Heart left ventricle (tissue), 16 donors: Measurements from ENCODE around the gene DMXL2. TPM values are rescaled to one million over a fixed set of nuclear protein-coding genes. Genes with fewer than 3 reads are reported as not detected.

Source experiments
- ATAC-seq, 4 donors: fragments of 200-7000 bp; cut with Tn5 transposase; one replicate each; pipeline ENCODE4 v1.9.1; 2020 to 2022; ENCODE audit warnings: moderate library complexity in 4 of 4, mild to moderate bottlenecking in 3 of 4, moderate number of reproducible peaks in 1 of 4
- DNase-seq, 5 donors: peaks; one replicate each; pipeline ENCODE4 v3.0.0-alpha.2; 2020
- H3K27ac ChIP-seq, 12 donors: fragments of 200-600 bp; sonication (generic) in 4 of 12; one replicate each; pipeline versions ENCODE4 v1.5.0 to v1.8.0; 2016 to 2022; ENCODE audit warnings: mild to moderate bottlenecking in 2 of 12
- H3K27me3 ChIP-seq, 9 donors: fragments of 200-600 bp; sonication (generic) in 2 of 9; one replicate each; pipeline versions ENCODE4 v1.5.1 to v1.8.0; 2016 to 2022; ENCODE audit warnings: mild to moderate bottlenecking in 3 of 9
- H3K36me3 ChIP-seq, 9 donors: fragments of 200-600 bp; sonication (generic) in 2 of 9; one replicate each; pipeline versions ENCODE4 v1.5.0 to v1.8.0; 2018 to 2022; ENCODE audit warnings: mild to moderate bottlenecking in 2 of 9
- H3K4me1 ChIP-seq, 12 donors: fragments of 200-600 bp; sonication (generic) in 4 of 12; one replicate each; pipeline versions ENCODE4 v1.5.0 to v1.8.0; 2016 to 2022; ENCODE audit warnings: mild to moderate bottlenecking in 3 of 12
- H3K4me3 ChIP-seq, 12 donors: fragments of 200-600 bp; sonication (generic) in 4 of 12; one replicate each; pipeline versions ENCODE4 v1.5.0 to v1.8.0; 2017 to 2022; ENCODE audit warnings: mild to moderate bottlenecking in 9 of 12, moderate library complexity in 4 of 12
- H3K9me3 ChIP-seq, 12 donors: fragments of 200-600 bp; sonication (generic) in 4 of 12; one replicate each; pipeline versions ENCODE4 v1.5.0 to v1.8.0; 2016 to 2022; ENCODE audit warnings: mild to moderate bottlenecking in 1 of 12
- CTCF ChIP-seq, 12 donors: fragments of 200-600 bp; sonication (generic) in 4 of 12; IDR thresholded peaks; one replicate each; pipeline versions ENCODE4 v1.5.0 to v1.8.0; 2018 to 2022; ENCODE audit warnings: antibody characterized with exemption in 12 of 12, mild to moderate bottlenecking in 5 of 12
- POLR2A ChIP-seq, 2 donors: fragments of 450-650 bp; IDR thresholded peaks; one replicate each; pipeline ENCODE4 v1.6.1; 2017; ENCODE audit warnings: antibody characterized with exemption in 2 of 2, mild to moderate bottlenecking in 2 of 2, moderate library complexity in 2 of 2
- WGBS, 4 donors: extraction: QIAGEN DNeasy Blood & Tissue Kit in 2 of 4; methylation state at CpG; one replicate each; pipeline versions ENCODE4 v1.1.5 to v1.1.7; 2013 to 2018; 5-methylcytosine and 5-hydroxymethylcytosine counted together
- intact Hi-C, 10 donors: fragments of 100-400 bp; cut with DNase I; formaldehyde crosslinking; loops; one replicate each; pipeline versions ENCODE4 v1.11.1 to v1.14.2; 2022
- polyA plus RNA-seq, 2 donors: library from polyadenylated mRNA; stranded (reverse); fragments of 200-250 nt; gene quantifications; one replicate each; pipeline ENCODE4 v1.2.3, GENCODE V29; 2013
- total RNA-seq, 9 donors: library from RNA; depleted of rRNA in 2 of 9; stranded (reverse); fragments of >200 nt in 2 of 9; fragmentation: NEBNext Ultra II Directional in 3 of 9; extraction: Animal tissue kit (Norgen Biotek cat#: 25700) in 3 of 9; gene quantifications; one replicate each; pipeline versions ENCODE4 v1.1.0 to v1.2.4, GENCODE V29; 2016 to 2023
- donor health status: ischemic (EF 13 %, LVEDD 7.1; RV severe dilation, severe dysfunction).
- donor health status: healthy with polysubstance abuse.
- donor health status: DM: no; HTN: yes; CAD: no.
- donor health status: DM: no; HTN: no; CAD: no.
- donor health status: ischemic (EF 25% LVEDD 6.9; RV normal size, moderate dysfunction).
- donor health status: ischemic (EF 25% LVEDD 5.7; RV mildly dilated, moderate dysfunction).
- donor health status: healthy.
- donor health status: DM: yes; HTN: yes; CAD: no.
- donor health status: ischemic (EF 35%, LVEDD 5.7; RV mildly dilated, moderate dysfunction).
- donor health status: nonischemic (EF 11% LVEDD 7.7; RV severe dilation, severe dysfunction).
- donor health status: DM: yes; HTN: yes; CAD: no.
- donor health status: PGD.
- donor health status: ischemic (EF 29% LVEDD 5.4; RV normal size, mild dysfunction).
- donor health status: nonischemic (EF 23%, LVEDD 6.1; RV moderate dilation, normal function).

Gene DMXL2
- total and polyA plus RNA-seq, 11 donors, result 4.5 to 33.5 (median 7.7) TPM

- Histone ChIP-seq H3K27me3 (peaks cover 0 to 4% (median 0%) of the 10 kb centered on the region in 9 donors), H3K36me3 (peaks cover 0 to 17% (median 8%) of the 10 kb centered on the region in 9 donors), H3K4me1 (no peaks in the 10 kb centered on the region), H3K9me3 (peaks cover 0 to 5% (median 0%) of the 10 kb centered on the region in 12 donors), H3K4me3 (no peak overlapping the region), H3K27ac (no peak overlapping the region)
- 95 to 100% (median 98%) methylated on average over 2 to 4 of the region's 4 CpGs for WGBS, 4 donors
- DNase-seq, result no peak
- intact Hi-C loops, result no loop called here
- peak in 2 of 4 donors; percentile 11 to 41 for ATAC-seq
- TF ChIP-seq CTCF (IDR thresholded peaks at IDR 0.05) (no peak), POLR2A (IDR thresholded peaks at IDR 0.05) (no peak)
Measured at GRCh38 chr15:51443282-51443914, 179.2 kb downstream of the DMXL2 start.

GRCh38 chr15:51438526-51438925, 184.0 kb downstream of the DMXL2 start:
- 82 to 89% (median 86%) methylated on average over 2 of the region's 2 CpGs for WGBS, 4 donors
- H3K4me3 ChIP-seq, result no peak overlapping the region
- ATAC-seq (no peak), DNase-seq (no peak)
- H3K27me3 ChIP-seq, result peaks cover 0 to 6% (median 0%) of the 10 kb centered on the region in 9 donors
- no peaks in the 10 kb centered on the region for H3K36me3 ChIP-seq
- TF ChIP-seq POLR2A (IDR thresholded peaks at IDR 0.05) (no peak), CTCF (IDR thresholded peaks at IDR 0.05) (no peak)
- H3K27ac ChIP-seq, result no peak overlapping the region
- no peaks in the 10 kb centered on the region for H3K4me1 ChIP-seq
- intact Hi-C loops, result no loop called here
- peaks cover 0 to 9% (median 0%) of the 10 kb centered on the region in 12 donors for H3K9me3 ChIP-seq

- intact Hi-C loops, result no loop called here
- no peaks in the 10 kb centered on the region for H3K36me3 ChIP-seq
Measured at GRCh38 chr15:51425517-51426040, 197.0 kb downstream of the DMXL2 start.

More at GRCh38 chr15:51425517-51426040, 197.0 kb downstream of the DMXL2 start:
- ATAC-seq, result no peak
- H3K4me1 ChIP-seq, result no peaks in the 10 kb centered on the region
- no peak for TF ChIP-seq POLR2A (IDR thresholded peaks at IDR 0.05)
- TF ChIP-seq CTCF (IDR thresholded peaks at IDR 0.05), result no peak
- no peaks in the 10 kb centered on the region for H3K27me3 ChIP-seq
- H3K9me3 ChIP-seq, result no peaks in the 10 kb centered on the region
- WGBS, 4 donors, result 16 to 38% (median 26%) methylated on average over 1 of the region's 1 CpG
- H3K4me3 ChIP-seq, result no peak overlapping the region
- no peak overlapping the region for H3K27ac ChIP-seq
- no peak for DNase-seq
